ENCODE measurements around the gene TTLL8. TPM values are rescaled to one million over a fixed set of nuclear protein-coding genes. Genes with fewer than 3 reads are reported as not detected.

TTLL8 gene
- total and polyA plus RNA-seq, 11 donors, result not detected

DNA sequence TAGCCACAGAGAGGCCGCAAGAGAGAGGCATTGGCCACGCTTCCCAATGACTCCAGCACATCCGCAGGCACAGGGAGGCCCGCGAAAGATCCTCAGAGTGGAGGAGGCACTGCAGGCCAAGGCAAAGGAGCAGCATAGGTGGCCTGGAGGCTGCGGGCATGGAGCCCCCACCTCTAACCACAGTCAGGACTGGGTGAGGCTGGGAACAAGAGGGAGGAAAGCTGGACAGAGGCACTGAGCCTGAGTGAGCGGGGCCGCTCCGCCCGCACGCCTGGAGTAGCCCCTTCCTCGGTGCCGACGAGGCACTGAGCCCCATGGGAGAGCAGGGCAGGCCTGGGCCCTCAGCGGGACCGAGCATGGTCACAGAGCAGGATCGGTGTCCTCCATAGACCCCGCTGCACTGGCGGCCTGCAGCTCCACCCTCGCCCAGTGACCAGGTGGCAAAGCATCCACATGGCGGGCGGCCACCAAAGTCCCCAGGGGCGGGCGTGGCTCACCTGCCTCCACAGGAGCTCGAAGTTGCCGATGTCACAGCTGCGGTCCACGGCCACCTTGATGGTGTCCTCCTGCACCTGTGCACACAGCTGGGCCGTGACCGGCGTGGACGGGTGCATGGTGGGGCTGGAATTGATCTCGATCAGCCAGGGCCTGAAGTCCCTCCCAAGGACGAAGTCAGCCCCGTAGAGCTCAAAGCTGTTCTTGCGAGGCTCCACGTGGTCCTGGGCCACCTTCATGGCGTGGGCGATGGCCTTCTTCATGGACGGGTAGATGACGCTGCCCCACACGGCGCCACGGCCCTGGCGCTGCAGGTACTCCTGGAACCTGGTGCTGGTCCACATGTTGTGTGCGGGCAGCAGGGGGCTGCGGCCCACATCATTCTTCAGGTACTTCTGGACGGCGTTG lies 26.7 kb downstream of the TTLL8 start:
- DNase-seq (peak in 2 of 5 donors; percentile 16 to 67), ATAC-seq (no peak)
- Histone ChIP-seq H3K4me3 (no peak overlapping the region), H3K36me3 (no peaks in the 10 kb centered on the region), H3K9me3 (no peaks in the 10 kb centered on the region), H3K4me1 (peaks cover 0 to 10% (median 4%) of the 10 kb centered on the region in 12 donors), H3K27ac (no peak overlapping the region), H3K27me3 (peaks cover 0 to 47% (median 11%) of the 10 kb centered on the region in 9 donors)
- intact Hi-C loops (cut with DNase I), result loop anchor here in 9 of 10 donors (2.0 to 10.0 kb wide), 7 partner anchors 39 to 267 kb away; no protein-coding TSS in a partner anchor
- TF ChIP-seq, protein P1, sequence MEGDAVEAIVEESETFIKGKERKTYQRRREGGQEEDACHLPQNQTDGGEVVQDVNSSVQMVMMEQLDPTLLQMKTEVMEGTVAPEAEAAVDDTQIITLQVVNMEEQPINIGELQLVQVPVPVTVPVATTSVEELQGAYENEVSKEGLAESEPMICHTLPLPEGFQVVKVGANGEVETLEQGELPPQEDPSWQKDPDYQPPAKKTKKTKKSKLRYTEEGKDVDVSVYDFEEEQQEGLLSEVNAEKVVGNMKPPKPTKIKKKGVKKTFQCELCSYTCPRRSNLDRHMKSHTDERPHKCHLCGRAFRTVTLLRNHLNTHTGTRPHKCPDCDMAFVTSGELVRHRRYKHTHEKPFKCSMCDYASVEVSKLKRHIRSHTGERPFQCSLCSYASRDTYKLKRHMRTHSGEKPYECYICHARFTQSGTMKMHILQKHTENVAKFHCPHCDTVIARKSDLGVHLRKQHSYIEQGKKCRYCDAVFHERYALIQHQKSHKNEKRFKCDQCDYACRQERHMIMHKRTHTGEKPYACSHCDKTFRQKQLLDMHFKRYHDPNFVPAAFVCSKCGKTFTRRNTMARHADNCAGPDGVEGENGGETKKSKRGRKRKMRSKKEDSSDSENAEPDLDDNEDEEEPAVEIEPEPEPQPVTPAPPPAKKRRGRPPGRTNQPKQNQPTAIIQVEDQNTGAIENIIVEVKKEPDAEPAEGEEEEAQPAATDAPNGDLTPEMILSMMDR (IDR thresholded peaks at IDR 0.05), result no peak
- no peak for TF ChIP-seq POLR2A (IDR thresholded peaks at IDR 0.05)
- WGBS, 4 donors, result 82 to 90% (median 86%) methylated on average over 32 to 49 of the region's 49 CpGs

DNA sequence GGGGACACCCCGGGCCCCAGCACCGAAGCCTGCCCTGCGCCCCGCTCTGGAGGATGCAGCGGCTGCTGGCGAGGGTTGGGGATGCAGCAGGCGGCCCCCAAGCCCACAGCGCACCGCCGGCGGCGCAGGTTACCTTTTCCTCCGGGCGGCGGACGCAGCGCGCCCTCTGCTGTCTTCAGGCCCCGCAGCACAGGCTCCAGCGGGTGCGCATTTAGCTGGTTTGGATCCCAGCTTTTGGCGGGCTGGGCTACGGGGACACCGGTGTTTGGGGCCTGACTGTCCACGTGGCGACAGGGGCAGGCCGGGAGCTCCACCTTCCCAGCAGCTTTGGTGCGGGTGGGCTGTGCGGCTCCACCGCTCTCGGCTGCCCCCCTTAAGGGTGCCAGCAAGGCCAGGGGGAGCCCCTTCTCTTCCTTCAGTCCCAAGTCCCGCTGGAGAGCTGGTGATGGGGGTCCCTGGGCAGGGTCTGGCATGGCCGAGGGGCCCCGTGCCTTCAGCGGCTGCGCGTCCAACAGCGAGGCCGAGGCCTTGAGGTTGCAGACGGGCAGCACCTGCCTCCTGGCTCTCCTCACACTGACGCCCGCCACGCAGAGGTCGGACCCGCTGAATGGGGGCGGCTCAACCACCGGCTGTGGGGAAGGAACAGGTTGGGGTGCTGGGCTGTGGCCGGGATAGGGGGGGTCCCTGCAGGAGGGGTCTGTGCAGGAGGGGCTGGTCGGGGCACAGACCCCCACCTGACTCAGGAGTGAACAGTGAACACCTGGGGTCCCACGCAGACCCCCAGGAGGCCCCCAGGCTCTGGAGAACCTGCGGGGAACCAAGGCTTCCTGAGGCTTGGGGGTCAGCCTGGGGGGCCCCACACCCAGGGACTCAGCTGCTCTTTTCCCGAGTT lies 27.6 kb downstream of the TTLL8 start:
- H3K4me3 ChIP-seq, result peak overlapping the region in 1 of 12 donors; percentile 26
- ATAC-seq (peak in 3 of 4 donors; percentile 81 to 91 (median 84)), DNase-seq (peak; percentile 51 to 87 (median 64))
- peaks cover 0 to 10% (median 4%) of the 10 kb centered on the region in 12 donors for H3K4me1 ChIP-seq
- TF ChIP-seq, protein P1 (IDR thresholded peaks at IDR 0.05), result peak; percentile 79 to 94 (median 87)
- TF ChIP-seq POLR2A (IDR thresholded peaks at IDR 0.05), result no peak
- WGBS, 4 donors, result 20 to 43% (median 27%) methylated on average over 19 to 52 of the region's 52 CpGs
- no peaks in the 10 kb centered on the region for H3K36me3 ChIP-seq
- H3K9me3 ChIP-seq, result no peaks in the 10 kb centered on the region
- intact Hi-C loops (cut with DNase I), result loop anchor here (1.0 to 10.0 kb wide), 10 partner anchors 38 to 266 kb away; no protein-coding TSS in a partner anchor
- peaks cover 0 to 47% (median 11%) of the 10 kb centered on the region in 9 donors for H3K27me3 ChIP-seq
- H3K27ac ChIP-seq, result no peak overlapping the region

DNA sequence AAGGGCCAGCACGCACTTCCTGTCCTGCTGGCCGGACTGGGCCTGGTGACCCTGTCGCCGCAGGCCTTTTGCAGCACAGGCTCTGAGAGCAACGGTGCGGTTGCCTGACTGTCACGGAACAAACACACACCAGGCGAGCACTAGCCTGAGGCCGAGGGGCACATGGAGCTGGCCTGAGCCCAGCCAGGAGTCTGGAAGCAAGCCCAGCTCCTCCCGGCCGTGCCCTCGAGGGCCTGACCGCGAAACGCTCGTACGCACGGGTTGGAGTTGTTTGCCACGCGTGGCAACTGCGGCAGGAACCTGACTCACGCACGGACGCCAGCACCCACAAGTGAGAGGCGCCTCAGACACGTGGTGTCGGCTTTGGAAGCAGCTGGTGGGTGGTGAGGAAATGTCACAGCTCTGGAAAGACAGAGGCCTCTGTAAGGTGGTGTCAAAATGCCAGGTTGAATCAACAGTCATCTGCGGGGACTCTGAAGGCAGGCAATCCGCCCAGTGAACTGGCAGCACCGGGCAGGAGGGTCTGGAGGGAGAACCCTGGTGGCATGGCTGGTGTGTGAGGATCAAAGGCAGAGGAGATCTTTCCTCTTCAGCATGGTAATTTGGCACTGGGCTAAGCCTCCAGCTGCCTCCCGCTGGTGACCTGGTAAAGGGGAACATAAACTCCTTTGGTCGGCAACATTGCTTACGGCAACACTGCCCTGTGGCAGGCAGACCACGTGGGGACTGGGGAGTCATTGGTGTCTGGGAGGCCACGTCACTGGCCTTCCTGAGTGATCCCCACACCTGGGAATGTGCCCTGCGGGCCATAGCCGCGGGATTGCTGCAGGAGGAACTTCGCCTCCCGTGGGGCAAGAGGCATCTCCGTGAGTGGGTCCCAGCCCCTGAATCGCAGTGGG lies 30.2 kb downstream of the TTLL8 start:
- Histone ChIP-seq H3K9me3 (no peaks in the 10 kb centered on the region), H3K4me1 (peaks cover 0 to 10% (median 4%) of the 10 kb centered on the region in 12 donors), H3K4me3 (no peak overlapping the region), H3K27ac (no peak overlapping the region), H3K36me3 (no peaks in the 10 kb centered on the region), H3K27me3 (peaks cover 0 to 41% (median 6%) of the 10 kb centered on the region in 9 donors)
- WGBS, 4 donors, result 70 to 81% (median 77%) methylated on average over 35 to 42 of the region's 42 CpGs
- intact Hi-C loops (cut with DNase I), result no loop called here
- DNase-seq, result peak in 1 of 5 donors; percentile 45
- no peak for ATAC-seq
- no peak for TF ChIP-seq POLR2A (IDR thresholded peaks at IDR 0.05)
- TF ChIP-seq, protein P1 (IDR thresholded peaks at IDR 0.05), result no peak

Data from heart left ventricle (tissue), 16 donors.